ENCODE data around the gene ATG4A.
A peak's percentile ranks its signal among the peaks of the same experiment; 100 is the strongest.

ATG4A gene

DNA sequence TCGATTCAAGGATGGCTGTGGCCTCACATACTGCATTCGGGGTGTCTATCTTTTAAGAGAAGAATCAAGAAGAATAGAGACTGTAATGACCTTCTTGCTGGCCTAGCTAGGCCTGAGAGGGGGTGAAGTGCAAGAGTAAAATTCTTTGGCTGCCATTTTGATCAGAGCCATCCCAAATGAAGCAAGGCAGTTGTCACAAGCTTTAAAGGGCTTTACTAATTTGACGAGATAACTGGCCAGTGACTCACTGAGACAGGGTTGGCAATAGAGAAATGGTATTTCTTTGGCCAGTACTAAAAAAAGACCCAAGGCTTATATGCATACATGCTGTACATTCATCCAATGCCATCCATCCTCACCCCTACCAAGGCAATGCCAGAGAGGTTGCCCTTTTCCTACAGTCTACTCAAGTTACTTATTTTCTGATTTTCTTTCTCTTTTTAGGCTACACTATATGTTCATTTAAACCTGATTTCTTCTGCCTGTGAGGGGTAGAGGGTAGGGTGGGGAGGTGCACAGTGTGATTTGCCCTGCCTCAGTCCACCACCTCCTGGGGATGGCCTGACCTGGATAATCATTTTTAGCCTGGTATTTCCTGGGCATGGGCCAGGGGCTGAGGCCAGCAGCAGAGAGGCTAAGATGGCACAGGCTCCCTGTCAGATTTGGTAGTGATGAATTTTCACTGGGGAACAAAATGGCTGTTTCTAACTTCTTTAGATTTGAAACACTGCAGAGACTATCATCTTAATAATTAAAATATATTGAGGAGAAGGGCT, 32.2 kb downstream of the ATG4A start:
- no peak for DNase-seq

DNA sequence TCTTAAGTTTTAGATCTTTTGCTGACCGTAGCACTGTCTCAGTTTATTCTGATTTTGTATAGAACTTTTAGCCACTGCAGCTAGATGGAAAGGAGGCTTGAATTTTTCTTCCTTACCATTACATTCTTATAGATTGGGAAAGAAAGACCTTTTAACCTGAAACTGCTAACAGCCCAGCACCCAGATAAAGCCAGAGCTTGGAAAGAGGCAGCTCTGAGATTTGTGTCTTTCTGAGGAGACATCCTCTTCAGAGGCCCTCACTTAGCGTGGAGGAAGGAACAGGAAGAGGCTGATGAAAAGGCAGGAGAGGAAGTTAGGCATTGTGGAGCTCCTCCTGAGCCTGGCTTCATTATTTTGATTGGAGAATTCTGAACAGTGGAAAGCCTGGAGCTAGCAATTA, 35.1 kb downstream of the ATG4A start:
- no peak for DNase-seq

DNA sequence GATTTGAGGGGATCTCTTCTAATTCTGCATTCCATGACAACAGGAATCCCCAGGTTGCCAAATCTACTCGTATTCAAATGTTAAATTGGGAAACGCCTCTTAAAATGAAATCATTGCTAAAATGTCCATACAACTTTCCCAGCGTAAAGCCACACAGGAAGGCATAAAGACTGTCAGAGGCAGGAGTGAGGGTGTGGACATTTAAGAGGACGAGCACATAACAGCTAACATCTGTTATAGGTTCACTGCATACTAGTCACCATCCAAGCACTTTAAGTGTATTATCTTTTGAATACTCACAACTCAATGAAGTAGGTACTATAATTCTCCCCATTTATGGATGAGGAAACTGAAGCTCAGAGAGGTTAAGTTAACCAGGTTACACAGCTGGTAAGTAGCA, 35.6 kb downstream of the ATG4A start:
- DNase-seq = no peak

DNA sequence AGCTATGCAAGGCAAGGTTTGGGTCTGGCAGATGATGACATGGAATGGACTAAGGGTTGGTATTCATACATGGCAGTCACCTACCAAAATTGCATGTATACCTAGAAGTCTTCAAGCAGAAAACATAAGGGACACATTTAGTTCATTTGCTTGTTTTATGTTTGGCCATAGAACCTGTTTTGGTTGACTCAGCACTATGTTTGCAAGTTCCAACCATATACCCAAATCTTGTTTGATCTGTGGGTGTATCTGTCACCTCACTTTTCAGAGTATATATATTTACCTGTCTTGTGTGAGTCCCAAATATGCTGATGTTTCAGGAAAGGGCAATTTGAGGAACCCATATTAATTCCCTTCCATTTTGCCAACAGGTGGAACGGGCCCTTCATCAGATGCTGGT, 39.3 kb downstream of the ATG4A start:
- DNase-seq = no peak

DNA sequence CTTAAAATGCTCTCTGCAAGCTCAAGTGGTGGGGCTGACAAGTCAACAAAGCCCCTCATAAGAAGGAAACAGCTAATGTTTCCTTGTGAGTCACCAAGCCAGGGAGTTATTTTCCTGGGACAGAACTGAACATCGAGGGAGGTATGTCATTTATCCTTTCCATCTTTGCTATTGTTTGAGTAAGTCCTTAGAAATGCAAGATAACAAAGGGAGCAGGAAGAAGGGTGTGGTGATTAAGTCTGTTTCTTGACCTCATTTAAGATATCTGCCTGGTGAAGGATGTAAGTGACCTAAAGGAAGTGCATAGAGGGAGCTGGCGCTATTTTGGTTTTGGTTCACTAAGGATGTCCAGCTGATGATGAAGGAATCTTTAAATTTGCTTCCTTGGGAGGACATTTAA, 39.9 kb downstream of the ATG4A start:
- DNase-seq = no peak

DNA sequence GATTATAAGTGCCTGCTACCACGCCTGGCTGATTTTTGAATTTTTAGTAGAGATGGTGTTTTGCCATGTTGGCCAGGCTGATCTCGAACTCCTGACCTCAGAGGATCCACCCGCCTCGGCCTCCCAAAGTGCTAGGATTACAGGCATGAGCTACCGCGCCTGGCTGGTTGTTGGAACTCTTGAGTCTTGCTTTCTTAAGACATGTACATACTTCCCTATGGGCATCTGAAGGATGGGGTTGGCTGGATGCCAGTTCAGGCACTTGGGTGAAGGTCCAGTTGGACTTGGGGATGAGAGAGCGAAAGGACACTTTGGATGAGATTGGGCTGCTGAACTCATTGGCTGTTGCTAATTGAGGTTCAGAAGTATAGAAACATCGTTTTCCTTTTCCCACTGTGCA, 40.5 kb downstream of the ATG4A start:
- no peak for DNase-seq

DNA sequence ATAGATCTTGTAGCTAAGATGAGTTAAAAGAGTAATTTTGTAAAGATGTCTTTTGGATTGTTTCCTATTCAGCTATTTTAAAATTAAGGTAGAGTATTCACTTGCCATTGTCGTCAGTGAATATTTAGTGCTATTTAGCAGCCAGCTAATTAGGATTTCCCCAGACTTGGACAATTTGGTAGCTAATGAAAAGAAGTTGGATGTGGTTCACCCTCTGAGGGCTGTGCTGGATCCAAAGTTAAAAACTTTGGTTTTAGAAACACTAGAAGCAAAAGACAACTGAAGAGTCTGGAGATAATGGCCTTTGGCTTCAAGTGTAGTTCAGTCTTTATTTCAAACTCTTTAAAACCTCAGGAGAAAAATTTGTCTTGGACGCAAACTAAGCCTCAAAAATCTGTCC, 41.3 kb downstream of the ATG4A start:
- DNase-seq = no peak

DNA sequence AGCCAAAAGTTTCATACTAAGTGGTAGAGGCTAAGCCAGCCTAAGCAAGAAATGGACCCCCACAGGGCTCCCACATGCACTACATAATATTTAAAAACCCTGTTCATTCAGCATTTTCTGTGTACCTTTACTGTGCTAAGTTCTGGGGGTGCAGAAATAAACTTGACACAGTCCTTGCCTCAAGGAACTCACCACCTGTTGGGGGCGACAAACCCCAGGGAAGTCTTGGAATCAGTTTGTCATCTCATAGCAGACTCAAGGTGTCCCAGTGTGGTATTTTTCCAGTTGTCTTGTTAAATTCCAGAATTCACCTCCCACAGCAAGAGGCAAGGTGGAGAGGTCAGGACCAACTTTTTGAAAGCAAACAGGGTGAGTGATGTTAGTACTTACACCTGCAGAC, 43.1 kb downstream of the ATG4A start:
- DNase-seq = no peak

DNA sequence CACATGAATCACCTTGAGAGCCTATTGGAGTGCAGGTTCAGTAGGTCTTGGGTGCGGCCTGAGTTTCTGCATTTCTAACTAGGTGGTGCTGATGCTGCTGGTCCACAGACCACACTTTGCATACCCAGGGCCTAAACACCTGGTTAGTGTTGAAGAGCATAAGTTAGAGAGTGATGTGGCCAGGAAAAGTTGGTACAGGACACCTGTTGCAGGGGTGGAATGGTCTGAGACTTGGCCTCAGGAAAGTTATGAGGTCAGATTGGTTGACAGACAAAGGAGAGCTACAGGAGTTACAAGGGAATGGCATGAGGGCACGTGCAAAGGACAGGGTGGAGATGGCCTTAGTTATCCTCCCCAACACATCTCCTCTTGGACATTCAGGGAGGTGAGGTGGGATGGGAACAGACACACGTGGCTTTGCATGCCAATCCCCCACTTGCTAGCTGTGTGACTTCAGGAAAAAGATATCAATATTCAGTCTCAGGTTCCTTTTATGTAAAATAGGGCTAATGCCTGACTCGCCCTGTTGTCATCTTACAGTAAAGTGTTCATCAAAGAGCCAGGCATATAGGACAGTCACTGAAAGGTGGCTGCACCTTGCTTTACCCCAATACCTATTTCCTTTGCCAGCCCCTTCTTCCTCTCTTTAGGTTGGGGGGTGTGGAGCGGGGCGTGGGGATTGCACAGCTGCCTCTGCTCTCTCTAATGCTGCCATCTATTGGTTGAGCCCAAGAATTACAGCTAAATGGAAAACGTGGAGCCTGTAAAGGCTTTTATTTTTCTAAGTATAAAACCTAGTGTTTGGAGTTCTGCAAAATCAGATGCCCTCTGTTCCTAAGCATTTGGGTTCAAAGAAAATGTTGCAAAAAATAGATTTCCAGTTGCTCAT, 47.5 kb downstream of the ATG4A start:
- peak; percentile 12 for DNase-seq

DNA sequence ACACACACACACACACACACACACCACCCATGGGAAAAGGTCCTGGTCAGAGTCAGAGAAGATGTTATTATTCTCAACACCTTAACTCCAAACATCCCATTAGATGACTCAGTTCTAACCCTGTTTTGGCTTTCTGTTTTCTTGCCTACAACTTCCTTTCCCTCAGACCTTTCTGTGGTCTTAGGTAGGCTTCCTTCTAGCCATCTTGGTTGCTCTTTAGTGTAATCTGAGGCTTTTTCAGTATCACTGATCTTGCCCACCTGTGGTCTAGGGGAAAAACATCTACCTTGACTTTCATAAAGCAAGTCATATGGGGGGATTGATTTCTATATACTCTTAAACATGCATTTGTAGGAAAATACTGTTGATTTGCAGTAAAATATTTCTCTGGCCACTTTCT, 56.9 kb downstream of the ATG4A start:
- no peak for DNase-seq

DNA sequence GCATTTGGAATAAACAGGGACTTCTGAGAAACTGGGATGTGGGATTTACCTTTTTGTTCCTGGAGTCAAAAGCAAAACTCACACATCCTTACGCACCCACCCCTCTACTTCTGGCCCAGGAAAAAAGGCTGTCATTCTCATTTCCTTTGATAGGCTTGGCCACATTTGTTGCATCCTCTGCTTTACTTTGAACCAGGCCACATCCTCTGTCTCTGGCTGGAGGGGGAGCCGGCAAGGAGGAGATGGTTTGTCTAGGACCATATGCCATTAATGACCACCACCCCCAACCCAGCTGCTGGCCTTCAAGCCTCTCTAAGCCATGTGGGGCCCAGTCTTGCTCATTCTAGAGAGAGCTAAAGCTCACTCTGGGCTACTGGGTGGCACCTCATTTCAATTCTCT, 64.5 kb downstream of the ATG4A start:
- DNase-seq = no peak

DNA sequence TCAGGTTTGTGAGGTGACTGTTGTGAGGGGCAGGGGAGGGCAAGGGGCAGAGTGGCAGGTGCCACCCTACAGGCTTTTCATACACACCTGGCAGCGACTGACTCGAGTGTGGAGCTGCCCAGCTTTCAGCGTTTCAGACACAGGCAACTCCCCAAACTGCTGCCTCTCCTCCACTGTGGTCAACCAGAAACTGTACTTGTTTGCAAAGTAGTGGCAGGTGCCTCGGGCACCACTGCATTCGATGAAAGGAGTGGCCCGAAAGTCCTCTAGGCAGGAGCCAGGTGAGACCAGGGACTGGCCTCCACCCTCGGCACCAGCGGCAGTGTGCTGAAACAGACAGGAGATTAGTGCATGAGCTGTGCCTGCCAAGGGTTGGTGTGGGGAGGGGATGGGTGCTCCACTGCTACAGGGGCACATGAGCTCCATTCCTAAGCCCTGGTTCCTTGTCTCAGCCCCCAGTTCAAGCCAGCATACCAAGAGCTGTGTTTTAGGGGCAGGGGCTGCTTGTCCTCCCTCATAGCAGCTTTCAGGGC, 65.4 kb downstream of the ATG4A start:
- no peak for DNase-seq

DNA sequence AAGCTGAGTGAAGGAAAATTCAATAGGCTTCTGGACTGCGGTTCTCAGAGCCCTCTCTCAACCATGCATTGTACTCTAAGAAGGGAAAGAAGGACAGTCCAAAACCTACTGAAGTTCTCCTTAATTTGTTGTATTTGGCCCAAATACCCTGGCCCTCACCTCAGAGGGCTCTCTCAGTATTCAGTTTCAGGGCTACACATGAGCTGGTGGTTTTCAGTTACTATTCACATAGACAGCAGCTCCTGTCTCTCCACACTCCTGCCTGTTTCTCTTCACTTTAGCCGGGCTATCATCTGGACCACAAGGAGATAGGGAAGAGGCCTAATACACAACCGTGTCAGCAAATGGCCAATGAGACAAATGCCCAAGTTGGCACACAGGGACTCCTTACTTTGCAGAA, 66.0 kb downstream of the ATG4A start:
- DNase-seq = no peak

DNA sequence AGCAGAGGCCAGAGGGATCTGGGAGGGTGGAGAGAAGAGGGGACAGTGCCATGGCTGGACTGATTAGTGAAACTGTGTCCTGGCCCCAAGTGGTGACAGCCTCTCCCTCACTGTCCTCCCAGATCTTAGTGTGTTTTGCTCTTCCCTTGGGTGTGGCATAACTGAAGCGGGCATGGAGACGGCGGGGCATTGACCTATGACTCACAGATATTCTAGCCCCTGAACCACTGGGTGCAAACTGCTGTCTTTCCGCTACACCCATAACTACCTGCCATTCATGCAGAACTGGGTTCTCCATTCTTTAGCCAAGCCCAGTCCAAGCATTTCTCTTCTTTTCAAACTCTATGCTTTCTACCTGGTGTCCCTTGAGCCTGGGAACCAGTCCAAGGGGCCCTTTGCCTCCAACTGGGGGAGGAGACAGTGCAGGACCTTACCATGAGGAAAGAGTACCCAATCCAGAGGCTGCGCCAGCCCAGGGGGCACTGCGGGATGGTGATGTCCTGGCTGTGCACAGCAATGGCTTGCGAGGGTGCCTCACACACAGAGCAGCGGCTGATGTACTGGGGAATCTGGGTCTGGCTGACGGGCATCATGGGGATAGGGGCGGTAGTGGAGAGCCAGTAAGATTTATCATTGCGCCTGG, 67.6 kb downstream of the ATG4A start:
- no peak for DNase-seq

DNA sequence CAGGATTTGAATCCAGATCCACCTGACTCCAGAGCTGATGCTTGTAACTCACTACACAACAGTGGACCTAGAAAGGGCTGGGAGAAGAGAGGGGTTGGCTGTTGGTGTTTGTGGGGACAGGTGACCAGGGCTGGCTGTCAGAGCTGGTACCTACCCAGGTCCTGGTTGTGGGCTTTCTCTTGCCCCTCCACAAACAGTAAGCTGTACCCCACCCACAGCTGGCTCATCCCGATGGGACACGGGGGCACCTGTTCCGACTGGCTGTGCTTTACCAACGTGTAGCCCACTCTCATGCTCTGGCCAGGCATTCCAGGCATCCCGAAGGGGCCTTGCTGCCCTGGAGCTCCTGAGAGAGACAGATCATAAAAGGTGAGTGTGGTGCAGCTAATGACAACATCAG, 68.7 kb downstream of the ATG4A start:
- no peak for DNase-seq

DNA sequence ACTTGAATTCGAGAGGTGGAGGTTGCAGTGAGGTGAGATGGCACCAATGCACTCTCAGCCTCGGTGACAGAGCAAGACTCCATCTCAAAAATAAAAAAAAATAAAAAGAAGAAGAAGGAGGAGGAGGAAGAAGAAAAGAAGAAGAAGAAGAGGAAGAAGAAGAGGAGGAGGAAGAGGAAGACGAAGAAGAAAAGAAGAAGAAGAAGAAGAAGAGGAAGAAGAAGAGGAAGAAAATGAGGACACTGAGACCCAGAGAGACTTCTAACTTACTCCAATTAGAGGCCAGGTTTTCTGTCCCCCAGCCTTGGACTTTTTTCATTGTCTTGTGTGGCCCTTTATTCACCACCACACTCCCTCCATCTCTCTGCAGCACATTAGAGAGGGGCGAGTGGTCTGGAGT, 70.7 kb downstream of the ATG4A start:
- DNase-seq = no peak

DNA sequence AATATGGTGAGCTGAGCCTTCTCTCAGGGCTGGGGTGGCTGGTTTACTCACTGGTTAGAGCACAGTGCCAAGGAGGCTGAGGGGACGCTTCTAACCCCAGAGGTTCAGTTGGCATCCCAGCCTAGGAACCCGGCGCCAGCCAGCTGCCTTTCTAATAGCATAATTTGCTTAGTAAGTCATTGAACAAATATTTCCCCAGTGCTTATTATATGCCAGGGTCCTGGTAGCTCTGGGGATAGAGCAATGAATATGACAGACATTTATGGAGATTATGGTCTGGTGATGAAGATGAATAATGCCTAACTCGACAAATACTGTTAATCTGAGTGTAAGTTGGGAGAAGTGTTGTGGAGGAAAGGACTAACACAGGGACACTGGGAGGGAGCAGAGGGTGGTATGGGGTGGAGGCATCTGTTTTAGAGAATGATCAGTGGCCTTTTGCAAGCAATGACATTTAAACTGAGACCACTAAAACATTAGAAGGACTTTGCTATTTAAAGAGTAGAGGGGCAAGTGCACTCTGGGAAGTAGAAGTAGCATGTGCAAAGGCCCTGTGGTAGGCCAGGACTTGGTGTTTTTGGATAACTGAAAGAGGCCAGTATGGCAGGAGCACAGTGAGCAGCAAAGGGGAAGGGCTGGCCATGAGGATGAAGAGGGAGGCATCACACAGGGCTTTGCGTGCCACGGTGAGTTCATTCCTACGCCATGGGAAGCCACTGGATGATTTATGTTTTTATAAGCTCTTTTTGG, 71.9 kb downstream of the ATG4A start:
- DNase-seq = peak; percentile 64

DNA sequence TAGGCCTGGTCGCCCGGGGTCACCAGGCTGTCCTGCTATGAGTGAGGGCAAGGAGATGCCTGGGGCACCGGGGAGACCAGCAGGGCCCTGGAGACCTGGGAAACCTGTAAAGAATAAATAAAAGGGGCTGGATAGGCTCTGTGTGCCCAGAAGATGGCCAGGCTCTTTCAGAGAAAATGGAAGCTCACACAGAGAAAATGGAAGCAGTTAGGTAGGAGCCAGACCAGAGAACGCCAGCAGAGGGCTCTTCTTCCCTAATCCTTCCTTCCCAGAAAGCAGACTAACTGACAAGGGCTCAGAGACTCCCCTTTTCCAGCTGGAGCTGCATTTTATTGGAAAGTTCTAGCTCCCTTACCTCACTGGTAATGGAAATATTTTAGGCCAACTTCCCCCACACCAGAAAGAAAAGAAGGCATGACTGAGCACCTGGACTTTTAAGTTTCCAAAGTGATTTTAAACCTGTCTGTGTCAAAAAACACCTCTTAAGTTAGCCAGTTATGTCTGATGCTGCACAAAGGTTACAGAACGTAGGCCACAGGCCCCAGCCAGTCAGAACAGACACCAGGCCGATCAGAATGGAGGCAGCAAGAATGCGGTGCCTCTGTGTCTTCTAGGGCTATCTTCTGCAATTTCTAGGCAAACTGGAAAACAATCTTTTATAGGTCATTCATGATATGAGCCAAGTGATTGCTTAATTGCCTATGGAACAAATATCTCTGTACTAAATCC, 74.0 kb downstream of the ATG4A start:
- DNase-seq = peak; percentile 49

DNA sequence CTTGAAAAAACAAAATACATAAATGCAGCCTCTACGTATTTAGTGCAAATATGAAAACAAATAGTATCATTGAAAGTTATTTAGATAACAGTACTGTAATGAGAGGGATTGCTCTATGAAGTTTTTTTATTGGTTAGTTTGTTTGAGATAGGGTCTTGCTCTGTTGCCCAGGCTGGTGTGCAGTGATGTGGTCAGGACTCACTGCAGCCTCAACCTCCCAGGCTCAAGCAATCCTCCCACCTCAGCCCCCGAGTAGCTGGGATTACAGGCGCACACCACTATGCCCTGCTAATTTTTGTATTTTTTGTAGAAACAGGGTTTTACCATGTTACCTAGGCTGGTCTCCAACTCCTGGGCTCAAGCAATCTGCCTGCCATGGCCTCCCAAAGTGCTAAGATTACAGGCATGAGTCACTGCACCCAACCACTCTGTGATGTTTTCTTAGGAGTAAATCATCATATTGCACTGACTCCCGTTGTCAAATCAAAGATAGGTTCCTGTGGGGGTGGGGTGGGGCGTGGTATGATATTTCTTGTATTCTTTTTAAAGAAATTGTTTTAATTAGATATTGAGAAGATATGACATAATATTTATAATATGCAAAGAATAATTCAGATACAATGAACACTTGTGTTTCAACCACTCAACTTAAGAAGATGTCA, 75.8 kb downstream of the ATG4A start:
- peak; percentile 9 for DNase-seq

DNA sequence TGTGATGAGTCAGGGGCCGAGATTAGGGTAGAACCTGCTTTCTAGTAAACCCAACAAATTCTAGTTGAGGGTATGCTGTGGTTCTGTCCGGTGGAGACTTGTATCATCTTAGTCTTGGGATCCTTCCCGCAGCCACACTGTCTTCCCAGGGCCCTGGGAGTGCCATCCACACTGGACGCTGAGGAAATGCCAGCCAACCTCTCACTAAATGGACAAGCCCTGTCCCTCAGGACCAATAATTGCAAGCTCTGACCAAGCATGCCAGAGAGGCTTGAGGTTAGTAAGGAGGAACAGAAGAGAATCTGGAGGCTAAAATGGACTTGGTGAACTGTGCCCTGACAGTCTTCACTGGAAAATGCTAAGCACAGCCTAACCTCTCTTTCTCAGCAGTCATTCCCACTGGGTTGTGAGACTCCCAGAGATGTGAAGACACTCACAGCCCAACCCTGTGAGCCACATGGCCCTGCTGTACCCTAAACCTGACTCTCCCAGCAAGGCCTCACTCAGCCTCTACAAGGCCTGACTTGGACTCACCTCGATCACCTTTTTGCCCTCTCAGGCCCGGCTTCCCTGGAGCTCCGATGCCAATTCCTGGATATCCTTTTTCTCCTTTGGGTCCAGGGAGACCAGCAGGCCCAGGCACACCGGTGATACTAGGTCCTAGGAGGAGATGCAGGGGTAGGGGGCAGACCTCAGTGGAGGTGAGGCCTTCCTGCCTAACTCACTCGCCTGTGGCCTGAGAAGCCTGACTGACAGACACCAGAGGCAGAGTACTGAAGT, 77.6 kb downstream of the ATG4A start:
- DNase-seq = no peak

DNA sequence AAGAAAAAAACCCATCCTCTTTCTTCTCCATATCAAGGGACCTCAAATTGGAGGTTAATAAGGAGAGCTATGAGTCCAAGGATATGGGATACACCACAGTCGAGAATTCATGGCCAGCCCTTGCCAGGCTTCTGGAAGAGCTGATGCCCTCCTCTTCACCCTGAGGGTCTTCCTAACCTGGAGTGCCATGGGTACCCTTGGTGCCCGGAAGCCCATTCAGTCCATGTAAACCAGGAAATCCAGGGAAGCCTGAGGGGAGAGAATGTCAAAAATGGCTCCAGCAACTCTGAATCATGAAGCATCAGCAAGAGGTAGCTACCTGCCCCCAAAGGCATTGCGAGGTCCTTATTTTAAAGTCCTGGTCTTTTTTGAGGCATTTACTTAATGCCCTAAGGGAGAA, 78.2 kb downstream of the ATG4A start:
- no peak for DNase-seq

Measured in NCI-H69 (cell line).